Tibial nerve (tissue), 3 donors: Measurements from ENCODE around the gene PTGIS.

Experiments used
- CTCF ChIP-seq, 5 experiments: fragments of 200-600 bp in 3 of 5; fragments of 450-650 bp in 2 of 5; sonication (generic) in 3 of 5; IDR thresholded peaks; one replicate each; pipeline ENCODE4 v1.5.1; 2016 to 2019; ENCODE audit warnings: antibody characterized with exemption in 5 of 5, mild to moderate bottlenecking in 3 of 5, moderate library complexity in 2 of 5
- POLR2A ChIP-seq, 2 donors: fragments of 450-650 bp; IDR thresholded peaks; one replicate each; pipeline ENCODE4 v1.6.1; 2017; ENCODE audit warnings: antibody characterized with exemption in 2 of 2, mild to moderate bottlenecking in 2 of 2, moderate library complexity in 2 of 2

- TF ChIP-seq CTCF (IDR thresholded peaks at IDR 0.05) (no peak), POLR2A (IDR thresholded peaks at IDR 0.05) (no peak)
Measured at GRCh38 chr20:49513517-49513916, 54.4 kb downstream of the PTGIS start.
